ENCODE data around the gene NCAPG2. TPM values are rescaled to one million over a fixed set of nuclear protein-coding genes. Genes with fewer than 3 reads are reported as not detected.

Gene NCAPG2
- total RNA-seq, 1 donor from 2014 or later: 12.7 TPM

GRCh38 chr7:158735935-158736334, 31.3 kb upstream of the NCAPG2 start:
- DNase-seq (ENCODE audit: extremely low read depth, low read depth, low spot score): no peak

- DNase-seq (ENCODE audit: extremely low read depth, low read depth, low spot score): no peak
Measured at GRCh38 chr7:158734861-158735260, 30.3 kb upstream of the NCAPG2 start.

- no peak for DNase-seq (ENCODE audit: extremely low read depth, low read depth, low spot score)
Measured at GRCh38 chr7:158733775-158734494, 29.3 kb upstream of the NCAPG2 start.

GRCh38 chr7:158733220-158733519, 28.6 kb upstream of the NCAPG2 start:
- DNase-seq (ENCODE audit: extremely low read depth, low read depth, low spot score): no peak

GRCh38 chr7:158732494-158733219, 28.1 kb upstream of the NCAPG2 start:
- DNase-seq (ENCODE audit: extremely low read depth, low read depth, low spot score): no peak

GRCh38 chr7:158731761-158732160, 27.2 kb upstream of the NCAPG2 start:
- DNase-seq (ENCODE audit: extremely low read depth, low read depth, low spot score): no peak

- DNase-seq (ENCODE audit: extremely low read depth, low read depth, low spot score): no peak
Measured at GRCh38 chr7:158730383-158731346, 26.1 kb upstream of the NCAPG2 start.

GRCh38 chr7:158729646-158730382, 25.2 kb upstream of the NCAPG2 start:
- no peak for DNase-seq (ENCODE audit: extremely low read depth, low read depth, low spot score)

- DNase-seq (ENCODE audit: extremely low read depth, low read depth, low spot score): no peak
Measured at GRCh38 chr7:158728911-158729645, 24.5 kb upstream of the NCAPG2 start.

GRCh38 chr7:158727690-158728089, 23.1 kb upstream of the NCAPG2 start:
- no peak for DNase-seq (ENCODE audit: extremely low read depth, low read depth, low spot score)

GRCh38 chr7:158726277-158726807, 21.7 kb upstream of the NCAPG2 start:
- DNase-seq (ENCODE audit: extremely low read depth, low read depth, low spot score): no peak

- DNase-seq (ENCODE audit: extremely low read depth, low read depth, low spot score): no peak
Measured at GRCh38 chr7:158725506-158725800, 20.8 kb upstream of the NCAPG2 start.

- no peak for DNase-seq (ENCODE audit: extremely low read depth, low read depth, low spot score)
Measured at GRCh38 chr7:158724658-158725505, 20.3 kb upstream of the NCAPG2 start.

GRCh38 chr7:158723714-158724385, 19.2 kb upstream of the NCAPG2 start:
- DNase-seq (ENCODE audit: extremely low read depth, low read depth, low spot score): no peak

GRCh38 chr7:158723266-158723665, 18.7 kb upstream of the NCAPG2 start:
- no peak for DNase-seq (ENCODE audit: extremely low read depth, low read depth, low spot score)

GRCh38 chr7:158722574-158723237, 18.1 kb upstream of the NCAPG2 start:
- DNase-seq (ENCODE audit: extremely low read depth, low read depth, low spot score): no peak

- DNase-seq (ENCODE audit: extremely low read depth, low read depth, low spot score): no peak
Measured at GRCh38 chr7:158720112-158720511, 15.5 kb upstream of the NCAPG2 start.

GRCh38 chr7:158716802-158717201, 12.2 kb upstream of the NCAPG2 start:
- no peak for DNase-seq (ENCODE audit: extremely low read depth, low read depth, low spot score)

Measured in glomerular endothelial cell (primary cell).